ENCODE data around the gene C2orf15.

C2orf15 gene

GRCh38 chr2:99158599-99158998 lies 17.1 kb downstream of the C2orf15 start:
- peaks cover 0 to 27% of the 10 kb centered on the region in 2 experiments; a peak in 1 of 3 replicates for H3K36me3 ChIP-seq (ENCODE audit: control insufficient read depth in 2 of 2, insufficient read depth in 1 of 2, low read length in 2 of 2)
- peaks cover 3% of the 10 kb centered on the region; the same call in 1 of the 2 replicates for H3K4me1 ChIP-seq (ENCODE audit: control insufficient read depth, insufficient read depth, low read length)
- no peak overlapping the region for H3K4me3 ChIP-seq (ENCODE audit: low read depth, low read length)
- no peaks in the 10 kb centered on the region for H3K9me3 ChIP-seq (ENCODE audit: control insufficient read depth, insufficient read depth, low read depth, low read length)
- TF ChIP-seq, protein P1, sequence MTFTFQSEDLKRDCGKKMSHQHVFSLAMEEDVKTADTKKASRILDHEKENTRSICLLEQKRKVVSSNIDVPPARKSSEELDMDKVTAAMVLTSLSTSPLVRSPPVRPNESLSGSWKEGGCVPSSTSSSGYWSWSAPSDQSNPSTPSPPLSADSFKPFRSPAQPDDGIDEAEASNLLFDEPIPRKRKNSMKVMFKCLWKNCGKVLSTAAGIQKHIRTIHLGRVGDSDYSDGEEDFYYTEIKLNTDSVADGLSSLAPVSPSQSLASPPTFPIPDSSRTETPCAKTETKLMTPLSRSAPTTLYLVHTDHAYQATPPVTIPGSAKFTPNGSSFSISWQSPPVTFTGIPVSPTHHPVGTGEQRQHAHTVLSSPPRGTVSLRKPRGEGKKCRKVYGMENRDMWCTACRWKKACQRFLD (tag by site-specific recombination; IDR thresholded peaks at IDR 0.05), result no peak
- TF ChIP-seq ZNF426 (tag by site-specific recombination; IDR thresholded peaks at IDR 0.05) (no peak), ZNF510 (tag by site-specific recombination; IDR thresholded peaks at IDR 0.05; ENCODE audit: insufficient replicate concordance) (no peak), PATZ1 (tag by site-specific recombination; IDR thresholded peaks at IDR 0.05) (no peak), ZNF600 (tag by site-specific recombination; IDR thresholded peaks at IDR 0.05) (no peak)
- H3K27ac ChIP-seq (ENCODE audit: extremely low read depth, low read depth, low read length), result no peak overlapping the region
- ChIA-PET CTCF (interaction anchor here (0.7 to 0.9 kb wide), 3 partner anchors 13 to 509 kb away, joined by 4 to 5 read pairs (median 4); no protein-coding TSS in a partner anchor), POLR2A (interaction anchor here (1.6 kb wide), 1 partner anchor 18 kb away, joined by 6 read pairs; the partner anchor contains the start of gene C2orf15)

GRCh38 chr2:99159594-99159993 lies 18.1 kb downstream of the C2orf15 start:
- no peaks in the 10 kb centered on the region for H3K9me3 ChIP-seq (ENCODE audit: control insufficient read depth, insufficient read depth, low read depth, low read length)
- no peaks in the 10 kb centered on the region for H3K4me1 ChIP-seq (ENCODE audit: control insufficient read depth, insufficient read depth, low read length)
- H3K36me3 ChIP-seq (ENCODE audit: control insufficient read depth in 2 of 2, insufficient read depth in 1 of 2, low read length in 2 of 2), result peaks cover 0 to 27% of the 10 kb centered on the region in 2 experiments; a peak in 1 of 3 replicates
- ChIA-PET POLR2A (no interaction called here), CTCF (no interaction called here)
- no peak overlapping the region for H3K4me3 ChIP-seq (ENCODE audit: low read depth, low read length)
- no peak for TF ChIP-seq ZNF707 (tag by site-specific recombination; IDR thresholded peaks at IDR 0.05)
- TF ChIP-seq ZNF366 (tag by site-specific recombination; conservative IDR thresholded peaks at IDR 0.05), result no peak
- TF ChIP-seq, protein P2, sequence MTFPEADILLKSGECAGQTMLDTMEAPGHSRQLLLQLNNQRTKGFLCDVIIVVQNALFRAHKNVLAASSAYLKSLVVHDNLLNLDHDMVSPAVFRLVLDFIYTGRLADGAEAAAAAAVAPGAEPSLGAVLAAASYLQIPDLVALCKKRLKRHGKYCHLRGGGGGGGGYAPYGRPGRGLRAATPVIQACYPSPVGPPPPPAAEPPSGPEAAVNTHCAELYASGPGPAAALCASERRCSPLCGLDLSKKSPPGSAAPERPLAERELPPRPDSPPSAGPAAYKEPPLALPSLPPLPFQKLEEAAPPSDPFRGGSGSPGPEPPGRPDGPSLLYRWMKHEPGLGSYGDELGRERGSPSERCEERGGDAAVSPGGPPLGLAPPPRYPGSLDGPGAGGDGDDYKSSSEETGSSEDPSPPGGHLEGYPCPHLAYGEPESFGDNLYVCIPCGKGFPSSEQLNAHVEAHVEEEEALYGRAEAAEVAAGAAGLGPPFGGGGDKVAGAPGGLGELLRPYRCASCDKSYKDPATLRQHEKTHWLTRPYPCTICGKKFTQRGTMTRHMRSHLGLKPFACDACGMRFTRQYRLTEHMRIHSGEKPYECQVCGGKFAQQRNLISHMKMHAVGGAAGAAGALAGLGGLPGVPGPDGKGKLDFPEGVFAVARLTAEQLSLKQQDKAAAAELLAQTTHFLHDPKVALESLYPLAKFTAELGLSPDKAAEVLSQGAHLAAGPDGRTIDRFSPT (tag by site-specific recombination; IDR thresholded peaks at IDR 0.05), result no peak
- TF ChIP-seq ZNF473 (tag by site-specific recombination; IDR thresholded peaks at IDR 0.05), result no peak
- TF ChIP-seq ZBTB48 (tag by site-specific recombination; IDR thresholded peaks at IDR 0.05), result no peak
- TF ChIP-seq ZNF510 (tag by site-specific recombination; IDR thresholded peaks at IDR 0.05; ENCODE audit: insufficient replicate concordance), result no peak
- no peak for TF ChIP-seq ZNF600 (tag by site-specific recombination; IDR thresholded peaks at IDR 0.05)
- no peak for TF ChIP-seq ZNF114 (tag by site-specific recombination; IDR thresholded peaks at IDR 0.05)
- TF ChIP-seq ZNF830 (tag by site-specific recombination; IDR thresholded peaks at IDR 0.05; ENCODE audit: low read depth), result no peak
- no peak for TF ChIP-seq ZNF792 (tag by site-specific recombination; IDR thresholded peaks at IDR 0.05)
- no peak for TF ChIP-seq ZNF121 (tag by site-specific recombination; IDR thresholded peaks at IDR 0.05)
- H3K27ac ChIP-seq (ENCODE audit: extremely low read depth, low read depth, low read length), result no peak overlapping the region

DNA sequence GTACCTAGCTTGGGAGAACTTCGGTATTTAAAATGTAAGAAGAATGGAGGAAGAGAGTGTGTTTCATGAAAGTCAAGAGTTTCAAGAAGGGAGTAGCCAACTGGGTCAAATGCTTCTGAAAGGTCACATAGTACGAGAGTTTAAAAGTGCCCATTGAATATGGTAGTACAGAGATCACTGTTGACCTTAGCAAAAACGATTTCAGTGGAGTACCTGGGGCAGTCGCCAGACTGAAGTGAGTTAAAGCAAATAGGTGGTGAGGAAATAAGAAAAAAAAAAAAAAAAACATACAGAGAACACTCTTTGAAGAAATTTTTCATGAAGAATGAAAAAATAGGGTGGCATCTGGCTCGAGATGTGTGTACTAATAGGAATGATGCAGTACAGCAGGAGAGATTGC lies 24.7 kb downstream of the C2orf15 start:
- Histone ChIP-seq H3K27ac (ENCODE audit: extremely low read depth, low read depth, low read length) (no peak overlapping the region), H3K36me3 (ENCODE audit: control insufficient read depth in 2 of 2, insufficient read depth in 1 of 2, low read length in 2 of 2) (peaks cover 44 to 53% of the 10 kb centered on the region in 2 experiments), H3K9me3 (ENCODE audit: control insufficient read depth, insufficient read depth, low read depth, low read length) (no peaks in the 10 kb centered on the region), H3K4me3 (ENCODE audit: low read depth, low read length) (no peak overlapping the region), H3K4me1 (ENCODE audit: control insufficient read depth, insufficient read depth, low read length) (no peaks in the 10 kb centered on the region)
- CTCF ChIA-PET, result interaction anchor here (1.2 to 1.4 kb wide), 2 partner anchors 9 to 11 kb away, joined by 3 to 6 read pairs; partner anchors contain the start of genes LIPT1 and TSGA10
- POLR2A ChIA-PET, result interaction anchor here (1.9 kb wide), 1 partner anchor 14 kb away, joined by 8 read pairs; no protein-coding TSS in a partner anchor
- TF ChIP-seq ZNF398 (tag by site-specific recombination; IDR thresholded peaks at IDR 0.05) (no peak), FEZF1 (tag by site-specific recombination; IDR thresholded peaks at IDR 0.05) (no peak), ZNF626 (tag by site-specific recombination; IDR thresholded peaks at IDR 0.05) (no peak), OSR2 (tag by site-specific recombination; IDR thresholded peaks at IDR 0.05) (no peak), ZNF747 (tag by site-specific recombination; IDR thresholded peaks at IDR 0.05) (no peak), GLIS2 (tag by site-specific recombination; IDR thresholded peaks at IDR 0.05) (no peak), ZNF335 (tag by site-specific recombination; conservative IDR thresholded peaks at IDR 0.05) (no peak), ZBTB20 (tag by site-specific recombination; IDR thresholded peaks at IDR 0.05) (no peak)
